SU-DHL-6 (cell line): ENCODE measurements around the gene ARHGAP22.

Experiments
- H2AFZ ChIP-seq: fragments of 200-600 bp; sonication (generic); 2 replicates; pipeline ENCODE4 v1.6.1; 2014; ENCODE audit warnings: low read depth, mild to moderate bottlenecking, moderate library complexity, mixed read lengths, antibody characterized with exemption, low read length; ENCODE audit not compliant: severe bottlenecking
- H3F3A ChIP-seq: fragments of 200-600 bp; shearing (Covaris generic); 2 replicates; pipeline ENCODE4 v1.6.0; 2016; ENCODE audit warnings: antibody characterized with exemption, mild to moderate bottlenecking; ENCODE audit not compliant: insufficient read depth
- H3K27ac ChIP-seq: fragments of 200-600 bp; sonication (generic); 2 replicates; pipeline ENCODE4 v1.5.1; 2016; ENCODE audit warnings: low read depth, mild to moderate bottlenecking, low read length, moderate library complexity, mixed read lengths
- H3K27me3 ChIP-seq: fragments of 200-600 bp; sonication (generic), shearing (Covaris generic); 2 replicates; pipeline ENCODE4 v1.6.0; 2014; ENCODE audit warnings: mild to moderate bottlenecking, low read length
- H3K36me3 ChIP-seq: fragments of 200-600 bp; sonication (generic); 2 replicates; pipeline ENCODE4 v1.6.1; 2014; ENCODE audit warnings: mild to moderate bottlenecking, low read length, mixed read lengths
- H3K4me2 ChIP-seq: fragments of 300-600, 200-600 bp; shearing (Covaris generic), sonication (generic); 2 replicates; pipeline ENCODE4 v1.6.0; 2014; ENCODE audit warnings: low read length, low read depth, mild to moderate bottlenecking; ENCODE audit not compliant: poor library complexity, severe bottlenecking
- H3K4me3 ChIP-seq: fragments of 200-600 bp; sonication (generic); 2 replicates; pipeline ENCODE4 v1.5.1; 2014; ENCODE audit warnings: antibody characterized with exemption, low read length, mild to moderate bottlenecking, mixed read lengths; ENCODE audit not compliant: insufficient read depth, poor library complexity, severe bottlenecking
- H3K79me2 ChIP-seq: fragments of 200-600 bp; sonication (generic); 2 replicates; pipeline ENCODE4 v1.6.1; 2014; ENCODE audit warnings: mild to moderate bottlenecking, low read length, moderate library complexity; ENCODE audit not compliant: insufficient read depth
- H3K9ac ChIP-seq: fragments of 200-600 bp; sonication (generic); 2 replicates; pipeline ENCODE4 v1.7.0; 2014; ENCODE audit warnings: mild to moderate bottlenecking, low read length
- H3K9me2 ChIP-seq: fragments of 200-600 bp; sonication (generic); replicated peaks from 2 replicates; pipeline ENCODE4 v1.6.1; 2014; ENCODE audit warnings: low read length; ENCODE audit not compliant: insufficient read depth
- H3K9me3 ChIP-seq: fragments of 200-600 bp; sonication (generic); 2 replicates; pipeline ENCODE4 v1.6.1; 2014; ENCODE audit warnings: low read length, mixed read lengths; ENCODE audit not compliant: insufficient read depth
- H4K20me1 ChIP-seq: fragments of 200-600 bp; sonication (generic); 2 replicates; pipeline ENCODE4 v1.6.1; 2014; ENCODE audit warnings: low read depth, mild to moderate bottlenecking, antibody characterized with exemption, low read length, moderate library complexity, mixed read lengths
- EZH2phosphoT487 ChIP-seq: fragments of 200-600 bp; sonication (generic), shearing (Covaris generic); conservative IDR thresholded peaks from 2 replicates; pipeline ENCODE4 v1.6.1; 2018; ENCODE audit warnings: mild to moderate bottlenecking, antibody characterized with exemption, low read length, moderate library complexity, mixed read lengths
- TF ChIP-seq, protein P1 (sequence below): fragments of 200-600 bp; sonication (generic); IDR thresholded peaks from one replicate; pipeline ENCODE4 v1.5.1; 2017; ENCODE audit warnings: antibody characterized with exemption, mild to moderate bottlenecking, low read length, moderate library complexity; ENCODE audit not compliant: insufficient read depth, poor library complexity, severe bottlenecking

Gene ARHGAP22

DNA sequence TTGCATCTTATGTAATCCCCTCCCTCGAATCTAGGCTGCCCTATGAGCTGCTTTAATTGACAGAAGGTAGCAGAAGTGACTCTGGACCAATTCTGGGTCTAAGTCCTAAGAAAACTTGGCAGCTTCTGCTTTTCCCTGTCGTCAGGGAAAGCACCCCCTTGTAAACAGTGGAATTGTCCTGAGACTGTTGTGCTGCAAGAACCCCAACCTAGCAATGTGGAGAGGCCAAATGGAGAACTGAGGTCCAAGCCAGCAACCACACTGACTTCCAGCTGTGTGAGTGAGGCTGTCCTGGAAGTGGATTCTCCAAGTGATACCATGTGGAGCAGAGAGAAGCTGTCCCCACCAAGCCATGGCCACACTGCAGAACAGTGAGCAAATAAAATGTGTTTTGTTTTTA is 75.5 kb downstream of the ARHGAP22 start:
- Histone ChIP-seq H3K9ac (no peak overlapping the region), H3K4me2 (no peak overlapping the region), H3K79me2 (no peaks in the 10 kb centered on the region), H3F3A (no peaks in the 10 kb centered on the region), H2AFZ (no peak overlapping the region), H3K27ac (no peak overlapping the region), H3K36me3 (no peaks in the 10 kb centered on the region), H3K9me3 (no peaks in the 10 kb centered on the region), H3K27me3 (no peaks in the 10 kb centered on the region), H4K20me1 (no peaks in the 10 kb centered on the region), H3K9me2 (no peaks in the 10 kb centered on the region), H3K4me3 (no peak overlapping the region)
- TF ChIP-seq EZH2phosphoT487, result no peak
- TF ChIP-seq, protein P1, sequence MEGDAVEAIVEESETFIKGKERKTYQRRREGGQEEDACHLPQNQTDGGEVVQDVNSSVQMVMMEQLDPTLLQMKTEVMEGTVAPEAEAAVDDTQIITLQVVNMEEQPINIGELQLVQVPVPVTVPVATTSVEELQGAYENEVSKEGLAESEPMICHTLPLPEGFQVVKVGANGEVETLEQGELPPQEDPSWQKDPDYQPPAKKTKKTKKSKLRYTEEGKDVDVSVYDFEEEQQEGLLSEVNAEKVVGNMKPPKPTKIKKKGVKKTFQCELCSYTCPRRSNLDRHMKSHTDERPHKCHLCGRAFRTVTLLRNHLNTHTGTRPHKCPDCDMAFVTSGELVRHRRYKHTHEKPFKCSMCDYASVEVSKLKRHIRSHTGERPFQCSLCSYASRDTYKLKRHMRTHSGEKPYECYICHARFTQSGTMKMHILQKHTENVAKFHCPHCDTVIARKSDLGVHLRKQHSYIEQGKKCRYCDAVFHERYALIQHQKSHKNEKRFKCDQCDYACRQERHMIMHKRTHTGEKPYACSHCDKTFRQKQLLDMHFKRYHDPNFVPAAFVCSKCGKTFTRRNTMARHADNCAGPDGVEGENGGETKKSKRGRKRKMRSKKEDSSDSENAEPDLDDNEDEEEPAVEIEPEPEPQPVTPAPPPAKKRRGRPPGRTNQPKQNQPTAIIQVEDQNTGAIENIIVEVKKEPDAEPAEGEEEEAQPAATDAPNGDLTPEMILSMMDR, result no peak

DNA sequence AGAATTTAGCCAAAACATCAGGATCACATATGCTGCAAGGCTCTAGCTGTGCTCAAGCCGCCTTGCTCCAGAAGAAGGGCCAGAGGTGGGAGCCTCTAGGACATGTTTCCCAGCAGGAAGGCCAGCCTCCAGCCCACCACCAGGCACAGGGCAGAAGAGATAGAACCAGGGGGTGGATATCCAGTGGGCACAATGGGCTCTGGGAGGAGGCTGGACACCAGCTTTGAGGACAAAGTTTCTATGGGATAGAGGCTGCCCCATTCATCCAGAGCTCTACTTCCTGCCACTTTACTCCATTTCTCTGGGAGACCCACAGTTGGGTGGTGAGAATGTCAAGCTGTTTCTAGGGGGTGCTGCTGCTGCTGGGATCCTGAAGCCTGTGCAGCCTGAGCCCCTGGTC is 77.1 kb downstream of the ARHGAP22 start:
- H3F3A ChIP-seq, result no peaks in the 10 kb centered on the region
- no peaks in the 10 kb centered on the region for H3K79me2 ChIP-seq
- H3K27ac ChIP-seq, result no peak overlapping the region
- H3K9me2 ChIP-seq, result no peaks in the 10 kb centered on the region
- no peaks in the 10 kb centered on the region for H3K36me3 ChIP-seq
- H3K9ac ChIP-seq, result no peak overlapping the region
- no peak overlapping the region for H2AFZ ChIP-seq
- H3K4me2 ChIP-seq, result no peak overlapping the region
- TF ChIP-seq EZH2phosphoT487, result no peak
- TF ChIP-seq, protein P1, result no peak
- H3K27me3 ChIP-seq, result no peaks in the 10 kb centered on the region
- H3K4me3 ChIP-seq, result no peak overlapping the region
- no peaks in the 10 kb centered on the region for H4K20me1 ChIP-seq
- no peaks in the 10 kb centered on the region for H3K9me3 ChIP-seq

DNA sequence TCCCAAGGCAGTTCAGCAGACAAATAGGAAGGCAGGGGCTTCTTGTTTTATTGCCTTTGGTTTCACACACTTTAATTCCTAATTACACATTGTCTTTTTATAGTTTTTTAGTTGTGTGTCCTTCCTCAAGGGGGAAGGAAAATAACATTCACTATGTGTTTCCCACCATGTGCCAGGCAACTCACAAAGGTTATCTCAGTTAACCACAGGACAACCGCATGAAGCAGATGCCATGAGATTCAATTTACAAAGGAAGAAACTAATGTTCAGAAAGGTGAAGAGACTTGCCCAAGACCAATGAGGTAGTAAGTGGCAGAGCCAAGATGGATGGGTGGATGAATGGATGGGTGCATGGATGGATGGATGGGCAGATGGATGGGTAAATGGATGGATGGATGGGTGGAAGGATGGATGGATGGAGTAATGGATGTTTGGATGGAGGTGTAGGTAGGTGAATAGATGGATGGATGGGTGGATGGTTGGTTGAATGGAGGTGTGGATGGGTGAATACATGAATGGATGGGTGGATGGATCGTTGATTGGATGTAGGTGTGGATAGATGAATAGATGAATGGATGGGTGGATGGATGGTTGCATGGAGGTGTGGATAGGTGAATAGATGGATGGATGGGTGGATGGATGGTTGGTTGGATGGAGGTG is 77.9 kb downstream of the ARHGAP22 start:
- H3F3A ChIP-seq, result no peaks in the 10 kb centered on the region
- H4K20me1 ChIP-seq, result no peaks in the 10 kb centered on the region
- H3K27me3 ChIP-seq, result no peaks in the 10 kb centered on the region
- no peaks in the 10 kb centered on the region for H3K9me3 ChIP-seq
- H2AFZ ChIP-seq, result no peak overlapping the region
- TF ChIP-seq, protein P1, result no peak
- no peak for TF ChIP-seq EZH2phosphoT487
- H3K9ac ChIP-seq, result no peak overlapping the region
- H3K79me2 ChIP-seq, result no peaks in the 10 kb centered on the region
- no peaks in the 10 kb centered on the region for H3K9me2 ChIP-seq
- no peak overlapping the region for H3K4me2 ChIP-seq
- H3K27ac ChIP-seq, result no peak overlapping the region
- no peak overlapping the region for H3K4me3 ChIP-seq
- no peaks in the 10 kb centered on the region for H3K36me3 ChIP-seq
